Epithelial cell of proximal tubule (primary cell): ENCODE results near the gene SEMA4F. TPM values are rescaled to one million over a fixed set of nuclear protein-coding genes. Genes with fewer than 3 reads are reported as not detected.
A peak's percentile ranks its signal among the peaks of the same experiment; 100 is the strongest.

Source experiments
- DNase-seq: peaks from one replicate; pipeline ENCODE4 v3.0.0-alpha.2; 2011; ENCODE audit warnings: low read depth
- H3K4me3 ChIP-seq: 2 replicates; pipeline ENCODE4 v1.5.1; 2011; ENCODE audit warnings: low read depth, mild to moderate bottlenecking, low read length
- total RNA-seq: library from RNA; depleted of rRNA; stranded (reverse); fragments of >200 nt; gene quantifications from 2 replicates; pipeline ENCODE4 v1.2.3, GENCODE V29; 2015
- TF ChIP-seq, protein P1 (sequence below): conservative IDR thresholded peaks from 2 replicates; pipeline ENCODE4 v1.5.1; 2012; ENCODE audit warnings: low read depth, mild to moderate bottlenecking, low read length

SEMA4F gene
- total RNA-seq, 1 donor from 2014 or later, result 13.8 TPM

DNA sequence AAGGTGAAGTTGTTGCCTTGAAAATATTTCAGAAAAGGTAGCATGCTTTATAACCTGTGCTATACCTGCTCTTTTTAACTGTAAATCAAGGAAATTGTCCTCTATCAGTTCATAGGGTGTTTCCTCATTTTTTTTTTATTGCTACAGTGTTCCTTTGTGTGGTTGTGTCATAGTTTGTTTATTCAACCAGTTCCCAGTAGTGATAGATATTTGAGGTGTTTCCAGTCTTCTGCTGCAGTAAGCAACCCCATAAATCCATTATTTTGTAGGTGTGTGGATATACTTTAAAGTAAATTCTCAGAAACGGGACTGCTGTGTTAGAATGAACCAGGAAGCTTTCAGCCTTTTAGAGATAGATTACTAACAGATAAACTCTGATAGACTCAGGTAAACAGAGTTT lies 39.6 kb downstream of the SEMA4F start:
- TF ChIP-seq, protein P1, sequence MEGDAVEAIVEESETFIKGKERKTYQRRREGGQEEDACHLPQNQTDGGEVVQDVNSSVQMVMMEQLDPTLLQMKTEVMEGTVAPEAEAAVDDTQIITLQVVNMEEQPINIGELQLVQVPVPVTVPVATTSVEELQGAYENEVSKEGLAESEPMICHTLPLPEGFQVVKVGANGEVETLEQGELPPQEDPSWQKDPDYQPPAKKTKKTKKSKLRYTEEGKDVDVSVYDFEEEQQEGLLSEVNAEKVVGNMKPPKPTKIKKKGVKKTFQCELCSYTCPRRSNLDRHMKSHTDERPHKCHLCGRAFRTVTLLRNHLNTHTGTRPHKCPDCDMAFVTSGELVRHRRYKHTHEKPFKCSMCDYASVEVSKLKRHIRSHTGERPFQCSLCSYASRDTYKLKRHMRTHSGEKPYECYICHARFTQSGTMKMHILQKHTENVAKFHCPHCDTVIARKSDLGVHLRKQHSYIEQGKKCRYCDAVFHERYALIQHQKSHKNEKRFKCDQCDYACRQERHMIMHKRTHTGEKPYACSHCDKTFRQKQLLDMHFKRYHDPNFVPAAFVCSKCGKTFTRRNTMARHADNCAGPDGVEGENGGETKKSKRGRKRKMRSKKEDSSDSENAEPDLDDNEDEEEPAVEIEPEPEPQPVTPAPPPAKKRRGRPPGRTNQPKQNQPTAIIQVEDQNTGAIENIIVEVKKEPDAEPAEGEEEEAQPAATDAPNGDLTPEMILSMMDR, result no peak
- no peak for DNase-seq
- no peak overlapping the region for H3K4me3 ChIP-seq

DNA sequence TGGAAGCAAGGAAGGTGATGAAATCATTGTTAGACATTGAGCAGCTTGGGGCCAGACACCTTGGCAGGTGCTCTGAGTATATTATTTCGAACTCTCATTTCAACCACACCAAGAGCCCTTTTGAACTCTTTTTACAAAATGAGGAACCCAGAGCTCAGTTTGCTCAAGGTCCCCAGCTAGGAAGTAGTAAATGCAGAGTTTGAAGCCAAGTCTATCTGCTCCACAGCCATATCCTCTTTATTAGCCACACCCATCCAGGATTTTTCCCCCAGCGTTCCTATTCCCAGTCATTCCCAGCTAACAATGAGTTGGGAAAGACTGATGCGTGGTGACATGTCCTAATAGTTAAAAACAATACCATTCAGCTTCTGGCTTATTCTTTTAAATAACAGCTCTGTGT lies 40.2 kb downstream of the SEMA4F start:
- TF ChIP-seq, protein P1, result no peak
- no peak for DNase-seq
- no peak overlapping the region for H3K4me3 ChIP-seq

DNA sequence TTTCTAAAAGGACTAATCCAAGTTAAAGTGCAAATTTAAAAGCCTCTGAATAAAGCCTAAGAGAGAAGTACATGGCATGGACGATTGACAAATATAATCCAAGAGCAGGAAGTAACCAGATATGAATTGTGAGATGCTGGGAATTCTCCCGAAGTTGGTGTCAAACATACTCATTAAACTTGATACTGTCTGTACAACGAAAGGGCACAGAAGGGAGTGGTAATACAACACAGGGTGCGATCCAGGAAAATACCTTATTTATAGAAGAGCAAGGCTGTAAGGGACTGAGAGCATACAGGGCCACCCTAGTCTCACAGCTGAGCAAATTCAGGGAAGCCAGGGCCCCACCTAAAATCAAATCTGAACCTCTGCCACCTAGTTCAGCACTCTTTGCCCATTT lies 41.6 kb downstream of the SEMA4F start:
- no peak for DNase-seq
- no peak overlapping the region for H3K4me3 ChIP-seq
- TF ChIP-seq, protein P1, result no peak

DNA sequence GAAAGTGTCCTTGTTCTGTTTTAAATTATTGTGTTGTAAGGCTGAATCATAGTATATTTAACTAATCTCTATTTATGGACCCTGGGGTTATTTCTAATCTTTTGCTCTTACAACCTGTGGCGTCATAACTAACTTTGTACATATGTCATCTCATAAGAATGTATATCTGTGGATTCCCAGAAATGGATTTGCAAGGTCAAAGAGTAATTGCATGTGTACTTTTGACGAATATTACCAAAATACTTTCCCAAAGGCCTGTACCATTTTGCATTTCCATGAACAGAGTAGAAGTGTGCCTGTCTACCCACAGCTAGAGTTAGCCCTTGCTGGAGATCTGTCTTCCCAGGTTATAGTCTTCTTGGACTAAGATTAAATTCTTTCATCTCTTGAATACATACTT lies 42.8 kb downstream of the SEMA4F start:
- DNase-seq, result no peak
- no peak overlapping the region for H3K4me3 ChIP-seq
- TF ChIP-seq, protein P1, result no peak

DNA sequence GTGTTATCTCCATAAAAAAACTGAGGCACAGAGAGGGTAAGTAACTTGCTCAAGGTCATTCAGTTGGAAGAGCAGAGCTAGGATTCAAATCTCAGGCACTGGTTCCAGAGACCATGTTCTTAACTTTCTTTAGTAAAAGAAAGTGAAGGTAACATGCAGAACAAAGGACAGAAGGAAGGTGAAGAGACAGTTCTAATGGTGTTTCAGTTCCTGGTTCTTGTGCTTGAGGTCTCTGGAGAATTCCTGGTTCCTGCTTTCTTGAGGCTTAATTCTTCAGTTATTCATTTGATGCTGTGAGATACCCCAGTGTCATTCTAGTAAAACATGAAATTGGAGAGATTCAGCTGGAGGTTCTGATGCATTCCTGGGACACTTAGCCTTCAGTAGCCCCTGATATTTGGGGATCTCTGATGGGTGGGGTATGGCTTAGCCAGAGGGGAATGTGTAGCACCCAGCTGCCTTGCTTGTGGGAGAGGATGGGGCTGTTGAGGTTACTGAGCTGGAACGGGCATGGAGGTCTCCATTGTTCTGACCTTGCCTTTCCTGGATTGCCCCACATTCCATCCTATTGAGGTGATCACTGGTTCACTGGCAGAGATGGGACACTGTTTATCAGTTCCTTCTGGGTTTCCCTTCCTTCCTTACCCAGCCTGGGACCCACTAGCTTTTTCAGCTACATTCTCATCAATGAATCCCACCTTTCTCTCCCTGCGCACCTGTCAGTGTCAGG lies 46.8 kb downstream of the SEMA4F start:
- TF ChIP-seq, protein P1, result no peak
- DNase-seq, result no peak
- H3K4me3 ChIP-seq, result no peak overlapping the region

DNA sequence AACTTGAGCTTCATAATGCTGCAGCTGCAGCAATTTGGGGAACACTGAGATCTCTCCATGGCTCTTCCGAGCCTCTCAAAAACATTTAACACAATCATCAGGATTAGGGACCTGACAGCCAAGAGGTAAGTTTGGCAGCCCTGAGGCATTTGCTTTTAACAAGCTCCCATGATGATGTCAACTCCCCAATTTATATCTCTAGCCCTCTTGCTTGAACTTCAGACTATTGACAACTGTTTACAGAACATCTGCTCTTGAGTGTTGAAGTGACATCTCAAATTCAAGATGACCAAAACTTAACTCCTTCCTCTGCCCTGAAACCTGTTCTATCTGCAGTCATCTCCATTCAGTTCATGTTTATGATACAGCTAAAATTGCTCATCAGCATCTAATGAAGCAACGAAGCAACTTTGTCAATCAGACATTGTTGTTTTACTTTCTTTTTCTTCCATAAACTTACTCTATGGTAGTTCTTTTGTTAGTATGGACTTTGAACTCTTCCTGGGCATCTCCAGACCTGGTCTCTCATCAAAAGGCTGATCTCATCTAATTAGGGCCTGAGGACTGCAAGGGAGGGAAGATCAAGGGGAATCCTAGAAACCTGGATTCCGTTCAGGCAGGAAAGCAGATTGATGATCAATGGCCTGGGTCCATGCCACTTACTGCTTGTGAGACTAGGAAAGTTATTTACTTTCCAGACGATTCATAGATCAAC lies 48.1 kb downstream of the SEMA4F start:
- peak; percentile 69 for DNase-seq
- TF ChIP-seq, protein P1, result no peak
- H3K4me3 ChIP-seq, result no peak overlapping the region
